ENCODE data around the gene SRGAP2C.
"Not testable (repeated sequence)": the region's sequence is repeated elsewhere in the genome, so short reads cannot be mapped to it uniquely, and the experiment has no call there.

The SRGAP2C gene

DNA sequence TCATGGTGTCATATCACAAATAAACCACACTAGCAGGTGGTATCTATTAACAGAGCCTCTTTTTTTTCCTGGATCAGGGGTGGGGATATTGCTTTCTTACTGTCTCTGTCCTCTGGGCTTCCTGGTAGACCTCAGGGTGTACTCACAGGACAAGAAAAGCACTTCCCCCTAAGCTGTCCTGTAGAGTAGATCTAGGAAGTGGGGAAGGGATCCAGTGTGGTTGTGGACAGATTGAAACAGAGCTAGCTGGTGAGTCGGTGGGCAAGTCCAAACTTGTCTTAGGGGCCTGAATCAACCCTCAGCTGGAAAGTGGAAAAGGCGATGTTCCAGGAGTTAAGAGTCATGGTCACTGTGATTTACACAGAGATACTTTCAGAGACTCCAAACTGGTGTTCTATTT lies 96.7 kb downstream of the SRGAP2C start:
- DNase-seq = not testable (repeated sequence)

GRCh38 chr1:121283587-121284180 lies 98.9 kb downstream of the SRGAP2C start:
- not testable (repeated sequence) for DNase-seq

GRCh38 chr1:121292590-121292989 lies 107.8 kb downstream of the SRGAP2C start:
- DNase-seq = not testable (repeated sequence)

GRCh38 chr1:121293263-121294204 lies 108.8 kb downstream of the SRGAP2C start:
- DNase-seq = not testable (repeated sequence)

GRCh38 chr1:121294205-121294570 lies 109.4 kb downstream of the SRGAP2C start:
- DNase-seq = not testable (repeated sequence)

- DNase-seq = not testable (repeated sequence)
Measured at GRCh38 chr1:121296563-121296962, 111.8 kb downstream of the SRGAP2C start.

DNA sequence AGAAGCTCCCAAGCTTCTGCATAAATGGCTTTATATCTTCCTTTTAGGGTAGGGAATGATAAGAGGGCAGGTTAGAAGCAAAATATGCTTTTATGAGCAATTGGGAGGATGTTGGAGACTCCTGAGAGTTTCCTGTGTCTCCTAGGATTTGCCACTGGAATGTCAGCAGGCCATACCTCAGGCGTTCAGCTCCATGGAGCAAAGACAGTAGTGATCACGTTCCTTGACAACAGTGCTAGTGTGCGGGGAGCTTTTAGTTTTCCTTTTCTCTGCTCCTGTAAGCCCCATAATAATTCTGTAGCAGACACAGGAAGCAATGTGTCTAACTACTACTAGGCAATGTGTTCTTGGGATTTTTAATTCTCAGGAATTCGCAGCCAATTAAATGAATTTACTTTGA lies 113.8 kb downstream of the SRGAP2C start:
- DNase-seq = not testable (repeated sequence)

- not testable (repeated sequence) for DNase-seq
Measured at GRCh38 chr1:121299514-121300149, 114.9 kb downstream of the SRGAP2C start.

- not testable (repeated sequence) for DNase-seq
Measured at GRCh38 chr1:121301876-121302275, 117.1 kb downstream of the SRGAP2C start.

DNA sequence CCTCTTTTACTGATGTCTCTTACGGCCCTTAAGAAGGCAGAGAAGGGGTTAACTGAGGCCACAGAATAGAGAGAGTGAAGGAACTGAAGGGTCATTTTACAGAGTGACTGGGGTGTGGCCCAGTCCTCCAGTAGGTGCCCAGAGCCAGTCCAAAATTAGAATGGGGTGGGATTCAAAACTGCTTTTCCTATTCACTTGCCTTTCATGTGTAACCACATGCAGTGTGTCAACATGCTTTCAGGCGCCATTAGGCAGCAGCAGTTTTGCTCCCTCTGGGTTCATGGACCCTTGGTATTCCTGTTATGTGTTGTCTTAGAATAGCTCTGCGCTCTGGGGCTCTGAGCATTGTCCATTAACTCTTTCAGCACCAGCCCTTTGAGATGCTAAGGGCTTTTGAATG lies 123.0 kb downstream of the SRGAP2C start:
- DNase-seq = not testable (repeated sequence)

- not testable (repeated sequence) for DNase-seq
Measured at GRCh38 chr1:121315509-121315908, 130.7 kb downstream of the SRGAP2C start.

DNA sequence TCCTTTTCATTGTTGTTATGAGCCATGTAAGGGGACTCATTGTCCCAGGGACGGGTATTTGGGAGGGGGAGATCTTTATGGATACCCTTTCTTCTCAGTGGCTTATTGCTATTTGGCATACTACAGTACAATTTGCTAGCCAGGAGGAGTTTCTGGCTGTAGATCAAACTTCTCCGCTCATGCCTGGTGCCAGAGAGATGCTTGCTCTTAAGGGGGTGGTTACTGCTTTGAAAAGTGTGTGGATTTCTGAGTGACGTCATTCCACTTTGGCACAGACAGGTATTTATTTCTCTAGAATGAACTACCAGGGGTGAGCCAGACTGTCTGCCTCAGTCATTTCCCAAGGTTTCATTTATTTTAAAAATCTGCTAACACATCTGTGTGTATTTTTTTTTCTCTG lies 131.3 kb downstream of the SRGAP2C start:
- DNase-seq = not testable (repeated sequence)

- DNase-seq = not testable (repeated sequence)
Measured at GRCh38 chr1:121317491-121318468, 133.0 kb downstream of the SRGAP2C start.

DNA sequence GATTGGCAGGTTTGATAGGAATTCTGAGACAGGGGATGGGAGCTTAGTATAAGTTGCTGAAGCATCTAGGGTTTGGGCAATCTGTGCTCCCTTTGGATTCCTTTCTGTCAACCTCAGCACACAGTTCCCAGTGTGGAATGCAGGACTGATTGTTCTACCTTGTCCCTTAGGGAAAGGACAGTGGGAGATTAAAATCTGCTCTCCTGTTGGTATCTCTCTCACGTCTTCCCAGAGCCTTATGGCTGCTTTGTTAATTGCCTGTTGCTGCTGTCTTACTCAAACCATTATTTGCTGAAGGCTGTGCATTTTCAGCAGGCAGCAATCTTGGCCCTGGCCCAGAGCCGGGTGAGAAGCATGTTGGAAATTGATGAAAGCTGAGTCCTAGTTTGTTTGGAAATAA lies 133.9 kb downstream of the SRGAP2C start:
- not testable (repeated sequence) for DNase-seq

GRCh38 chr1:121321660-121322059 lies 136.9 kb downstream of the SRGAP2C start:
- not testable (repeated sequence) for DNase-seq

DNA sequence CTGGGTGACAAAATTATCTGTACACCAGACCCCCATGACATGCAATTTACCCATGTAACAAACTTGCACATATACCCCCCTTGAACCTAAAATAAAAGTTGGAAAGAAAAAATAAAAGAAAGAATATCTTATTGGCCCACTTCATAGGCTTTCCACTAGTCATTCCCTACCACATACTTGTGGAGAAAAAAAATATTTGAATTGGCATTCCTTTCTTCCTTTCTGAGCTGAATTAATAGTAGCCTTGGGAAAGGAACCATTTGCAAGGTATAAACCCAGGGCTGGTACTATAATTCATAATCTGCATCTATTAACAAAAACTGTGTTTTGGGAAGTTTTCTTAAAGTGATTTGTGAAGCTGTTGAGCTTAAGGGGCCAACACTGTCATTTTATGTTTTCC lies 140.0 kb downstream of the SRGAP2C start:
- not testable (repeated sequence) for DNase-seq

- DNase-seq = not testable (repeated sequence)
Measured at GRCh38 chr1:121332141-121332540, 147.4 kb downstream of the SRGAP2C start.

DNA sequence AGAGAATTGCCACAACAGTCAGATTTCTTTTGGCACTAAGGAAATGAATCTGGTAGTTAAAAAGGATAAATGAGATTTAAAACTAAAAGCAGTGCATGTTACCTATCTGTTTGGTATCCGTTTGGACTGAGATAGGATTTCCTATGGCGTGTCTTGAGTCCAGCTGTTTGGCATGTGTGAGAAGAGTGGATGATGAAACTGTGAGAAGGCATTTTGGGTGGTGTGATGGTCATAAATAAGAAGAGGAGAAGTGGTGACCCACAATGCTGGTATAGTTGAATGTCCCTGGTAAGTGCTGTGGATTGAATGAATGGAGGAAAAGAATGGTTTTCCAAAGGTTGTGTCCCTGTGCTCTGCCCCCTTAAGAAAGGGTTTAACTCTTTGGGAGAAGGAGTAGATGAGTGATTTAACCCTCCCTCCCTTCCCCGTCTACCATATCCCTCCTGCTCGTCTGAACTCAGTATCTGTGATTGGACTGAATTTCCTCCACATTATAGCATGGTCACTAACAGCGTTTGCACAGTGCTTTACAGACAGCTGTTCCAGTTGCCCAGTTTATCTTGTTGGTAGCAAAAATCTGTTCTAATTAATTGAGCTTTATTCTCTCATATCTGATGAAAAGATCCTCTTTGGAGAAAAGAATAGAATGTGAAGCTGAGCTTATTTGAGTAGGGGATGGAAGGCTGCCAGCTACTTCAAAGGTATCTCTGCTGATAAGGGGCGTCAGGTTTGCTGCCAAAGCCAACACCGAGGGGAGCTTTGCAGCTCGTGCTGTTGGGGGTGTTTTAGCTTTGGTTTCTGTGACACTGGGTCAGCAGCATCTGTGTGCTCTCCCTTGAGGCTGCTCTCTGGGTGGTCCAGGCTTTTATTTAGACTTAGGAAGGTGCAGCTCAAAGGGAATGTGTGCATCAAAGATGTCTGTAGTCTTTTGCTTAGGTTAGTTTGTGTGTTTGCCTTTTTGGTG lies 148.1 kb downstream of the SRGAP2C start:
- DNase-seq = not testable (repeated sequence)

- DNase-seq = not testable (repeated sequence)
Measured at GRCh38 chr1:121337958-121338357, 153.2 kb downstream of the SRGAP2C start.

DNA sequence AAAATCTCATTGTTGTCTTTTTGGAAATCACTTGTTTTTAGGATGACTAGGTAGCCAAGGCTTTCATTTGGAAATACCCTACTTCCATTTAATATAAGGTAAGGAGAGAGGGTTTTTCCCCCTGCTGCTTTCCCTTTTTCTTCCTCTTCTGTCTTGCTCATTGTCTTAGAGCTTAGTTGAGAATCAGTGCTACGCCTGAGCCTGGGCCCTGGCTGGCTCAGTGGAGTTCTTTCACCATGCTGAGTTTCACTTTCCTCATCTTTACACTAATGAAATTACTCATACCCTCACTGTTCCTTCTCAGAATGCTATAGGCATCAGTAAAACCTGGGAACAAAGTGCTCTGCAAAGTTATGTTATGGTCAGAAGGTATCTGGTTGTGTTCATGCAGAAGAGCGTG lies 154.8 kb downstream of the SRGAP2C start:
- not testable (repeated sequence) for DNase-seq
